NCI-H524 treated with DMSO at 0.1 percent for 48 hours (cell line): ENCODE results near the gene PRSS21.

ENCODE experiments used
- DNase-seq: peaks from one replicate; lab custom pipeline; 2025; lab: John Stamatoyannopoulos, UW

Gene PRSS21

GRCh38 chr16:2779978-2780898, 36.8 kb upstream of the PRSS21 start:
- DNase-seq: no peak

GRCh38 chr16:2782583-2783351, 34.3 kb upstream of the PRSS21 start:
- DNase-seq: no peak

- no peak for DNase-seq
Observed at GRCh38 chr16:2783581-2784357, 33.3 kb upstream of the PRSS21 start.

- DNase-seq: no peak
Observed at GRCh38 chr16:2784358-2785100, 32.5 kb upstream of the PRSS21 start.

- no peak for DNase-seq
Observed at GRCh38 chr16:2785101-2785991, 31.7 kb upstream of the PRSS21 start.

GRCh38 chr16:2786061-2786825, 30.8 kb upstream of the PRSS21 start:
- DNase-seq: no peak

- no peak for DNase-seq
Observed at GRCh38 chr16:2786826-2787151, 30.2 kb upstream of the PRSS21 start.

GRCh38 chr16:2787406-2787805, 29.6 kb upstream of the PRSS21 start, which contains the start of gene PRSS33:
Gene PRSS33, minus strand, starts transcription at chr16:2787560. Its CDS starts 1,013 bp downstream, at chr16:2786547.
- no peak for DNase-seq

- DNase-seq: no peak
Observed at GRCh38 chr16:2787961-2788360, 29.1 kb upstream of the PRSS21 start.

GRCh38 chr16:2790631-2791030, 26.4 kb upstream of the PRSS21 start:
- no peak for DNase-seq

GRCh38 chr16:2791174-2791573, 25.9 kb upstream of the PRSS21 start:
- no peak for DNase-seq

GRCh38 chr16:2792940-2793339, 24.1 kb upstream of the PRSS21 start:
- DNase-seq: no peak

GRCh38 chr16:2795395-2796143, 21.5 kb upstream of the PRSS21 start:
- no peak for DNase-seq

- no peak for DNase-seq
Observed at GRCh38 chr16:2798723-2799204, 18.3 kb upstream of the PRSS21 start.

GRCh38 chr16:2799205-2799858, 17.7 kb upstream of the PRSS21 start:
- DNase-seq: no peak

- DNase-seq: no peak
Observed at GRCh38 chr16:2799859-2800226, 17.2 kb upstream of the PRSS21 start.

GRCh38 chr16:2803545-2804195, 13.4 kb upstream of the PRSS21 start:
- DNase-seq: no peak

GRCh38 chr16:2804728-2805127, 12.3 kb upstream of the PRSS21 start:
- no peak for DNase-seq
